ENCODE results near the gene REPIN1.

The REPIN1 gene

DNA sequence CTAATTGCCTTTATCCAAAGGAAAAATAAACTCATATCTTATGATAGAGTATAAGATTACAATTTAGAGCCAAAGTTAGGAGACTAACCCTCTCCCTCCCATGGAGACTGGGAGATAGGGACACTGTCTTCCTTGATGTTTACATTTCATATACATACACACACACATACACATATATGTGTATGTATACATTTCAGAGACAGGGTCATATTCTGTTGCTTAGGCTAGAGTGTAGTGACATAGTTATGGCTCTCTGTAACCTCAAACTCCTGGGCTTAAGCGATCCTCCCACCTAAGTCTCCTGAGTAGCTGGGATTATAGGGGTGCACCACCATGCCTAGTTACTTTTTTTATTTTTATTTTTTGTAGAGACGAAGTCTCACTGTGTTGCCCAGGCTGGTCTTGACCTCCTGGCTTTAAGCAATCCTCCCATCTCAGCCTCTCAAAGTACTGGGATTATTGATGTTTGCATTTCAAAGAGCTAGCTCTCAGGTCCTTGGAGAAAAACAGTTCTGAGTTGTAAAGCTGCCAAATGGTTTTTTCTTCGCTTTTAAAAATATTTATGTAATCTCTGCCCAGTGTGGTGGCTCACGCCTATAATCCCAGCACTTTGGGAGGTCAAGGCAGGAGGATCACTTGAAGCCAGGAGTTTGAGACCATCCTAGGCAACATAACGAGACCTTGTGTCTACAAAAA lies 8.1 kb upstream of the REPIN1 start:
- DNase-seq (ENCODE audit: low spot score): no peak

GRCh38 chr7:150361402-150361801 lies 7.2 kb upstream of the REPIN1 start:
- DNase-seq (ENCODE audit: low spot score): no peak

DNA sequence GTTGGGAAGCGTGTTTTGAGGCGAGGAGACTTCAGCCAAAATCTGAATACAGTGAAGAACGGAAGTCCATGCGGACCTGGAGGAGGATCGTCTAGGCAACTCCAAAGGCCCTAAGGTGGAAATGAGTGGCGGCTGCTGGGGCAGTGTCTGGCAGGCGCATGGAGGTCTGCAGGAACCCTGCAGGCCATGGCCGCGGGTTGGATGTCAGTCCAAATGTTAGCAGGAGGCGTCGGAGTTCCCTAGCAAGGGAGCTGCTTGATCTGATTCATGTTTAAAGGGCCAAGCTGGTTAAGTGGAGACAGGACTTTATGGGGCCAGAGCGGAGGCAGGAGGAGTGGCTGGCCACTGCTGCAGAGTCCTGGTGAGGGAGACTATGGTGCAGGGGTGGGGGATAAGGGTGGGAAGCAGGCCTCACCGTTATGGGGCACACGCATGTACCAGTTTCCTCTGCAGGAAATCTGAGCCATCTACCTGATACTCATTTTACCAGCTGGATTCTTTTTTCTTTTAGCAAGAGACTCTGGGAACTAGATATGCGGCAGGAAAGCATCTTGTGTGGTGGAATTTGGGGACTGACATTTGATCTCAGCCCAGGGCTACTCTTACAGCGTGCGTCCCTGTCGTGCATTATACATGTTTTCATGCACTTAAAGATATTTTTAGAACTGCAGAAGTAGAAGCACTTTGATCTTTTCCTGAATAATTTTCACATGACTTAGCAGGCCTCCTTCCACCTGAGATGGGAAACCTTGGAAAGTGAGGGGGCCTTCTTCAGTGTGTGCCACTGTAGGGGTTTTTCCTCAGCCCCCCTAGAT lies 6.6 kb upstream of the REPIN1 start:
- DNase-seq (ENCODE audit: low spot score): no peak

DNA sequence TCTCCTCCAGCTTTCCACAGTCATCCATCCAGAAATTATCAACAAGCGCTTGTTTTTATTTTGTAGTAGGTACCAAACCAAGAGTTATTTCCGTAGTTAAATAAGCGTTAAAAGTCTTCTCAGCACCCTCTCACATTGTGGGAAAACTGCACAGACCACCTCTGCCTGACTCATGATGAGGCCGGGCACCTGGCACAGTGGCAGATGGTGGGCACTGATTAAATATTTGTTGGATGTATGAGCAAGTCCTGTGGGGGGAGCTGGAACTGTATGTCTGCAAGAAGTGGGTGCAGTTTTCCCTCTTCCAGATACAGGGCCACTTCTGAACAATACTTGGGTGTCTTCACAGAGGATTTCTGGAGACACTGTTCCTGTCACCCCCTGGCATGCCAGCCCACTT lies 5.3 kb upstream of the REPIN1 start:
- DNase-seq (ENCODE audit: low spot score): peak; percentile 43

DNA sequence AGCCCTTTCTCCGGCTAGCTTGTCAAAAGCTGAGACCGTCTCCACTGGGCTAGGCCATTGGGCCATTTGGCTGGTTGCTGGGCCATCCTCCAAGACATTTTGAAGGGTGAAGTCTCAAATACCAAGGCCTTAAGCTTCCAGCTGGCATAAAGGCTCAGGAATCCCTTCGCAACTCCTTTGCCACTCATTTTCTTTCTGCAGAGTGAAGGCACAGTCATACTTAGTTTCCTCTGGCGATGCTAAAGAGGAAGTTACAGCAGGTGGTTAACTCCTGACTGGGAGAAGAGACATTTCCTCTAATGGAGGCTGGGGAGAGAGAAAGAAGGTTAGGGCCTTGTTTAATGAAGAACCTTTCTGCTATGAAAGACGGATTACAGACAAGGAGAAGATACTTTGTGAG lies 4.8 kb upstream of the REPIN1 start:
- no peak for DNase-seq (ENCODE audit: low spot score)

- DNase-seq (ENCODE audit: low spot score): no peak
Measured at GRCh38 chr7:150365194-150365593, 3.4 kb upstream of the REPIN1 start.

- DNase-seq (ENCODE audit: low spot score): no peak
Measured at GRCh38 chr7:150365673-150366398, 2.8 kb upstream of the REPIN1 start.

- DNase-seq (ENCODE audit: low spot score): no peak
Measured at GRCh38 chr7:150367677-150368095, 936 bp upstream of the REPIN1 start.

- peak; percentile 35 for DNase-seq (ENCODE audit: low spot score)
Measured at GRCh38 chr7:150368884-150369747, 494 bp downstream of the REPIN1 start.

DNA sequence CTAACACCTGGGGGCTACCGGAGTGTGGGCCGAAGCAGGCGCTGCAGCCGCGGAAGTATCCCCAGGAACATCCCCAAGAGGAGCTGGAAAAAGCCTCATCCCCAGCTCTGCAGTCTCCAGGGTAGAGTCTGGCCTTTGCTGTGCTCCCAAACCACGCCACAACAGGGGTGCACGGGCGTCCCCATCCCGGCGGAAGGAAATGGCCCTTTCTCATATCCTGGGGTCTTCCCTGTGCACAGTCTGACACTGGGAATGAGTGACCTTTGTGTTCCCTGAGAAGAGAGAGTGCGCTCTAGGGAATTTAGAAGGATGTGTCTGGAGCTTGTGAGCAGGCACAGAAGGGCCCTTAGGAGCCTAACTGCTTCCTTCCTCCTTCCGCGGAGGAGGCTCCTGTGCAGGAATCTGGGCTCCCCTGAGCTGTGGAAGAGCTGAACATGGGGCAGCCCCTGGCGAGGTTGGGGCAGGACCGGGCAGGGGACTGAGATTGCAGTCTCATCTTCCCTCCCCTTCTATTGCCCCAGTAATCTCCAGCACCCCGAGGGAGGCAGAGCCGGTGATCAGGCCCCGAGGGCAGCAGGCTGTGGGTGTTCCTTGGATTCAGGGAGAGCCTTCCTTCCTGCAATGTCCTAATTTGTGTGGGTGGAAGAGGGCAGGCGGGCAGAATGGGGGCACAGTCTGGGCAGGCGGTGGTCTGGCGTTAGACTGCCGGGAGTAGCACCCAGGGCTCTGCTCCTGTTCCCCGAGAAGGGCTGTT lies 1.3 kb downstream of the REPIN1 start:
- no peak for DNase-seq (ENCODE audit: low spot score)

DNA sequence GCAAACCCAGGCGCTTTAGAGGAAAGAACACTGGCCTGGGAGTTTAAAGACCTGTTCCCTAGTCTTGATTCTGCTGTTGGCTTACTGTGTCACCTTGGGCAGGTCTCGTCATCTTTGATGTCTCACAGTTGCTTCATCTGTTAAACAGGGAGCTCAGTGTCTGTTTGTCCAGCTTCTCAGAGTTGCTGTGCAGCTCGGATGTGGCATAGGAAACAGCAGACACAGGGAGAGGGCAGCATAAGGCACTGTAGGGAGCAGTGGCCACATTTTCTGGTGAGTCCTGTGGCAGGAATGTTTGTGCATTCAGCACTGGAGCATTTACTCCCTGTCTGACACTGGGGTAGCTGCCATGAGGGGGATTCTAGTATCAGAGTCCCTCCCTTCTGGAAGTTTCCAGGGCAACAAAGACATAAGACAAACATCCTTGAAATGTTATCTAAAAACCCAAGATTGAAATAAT lies 2.0 kb downstream of the REPIN1 start:
- DNase-seq (ENCODE audit: low spot score): no peak

- no peak for DNase-seq (ENCODE audit: low spot score)
Measured at GRCh38 chr7:150371131-150371995, 2.7 kb downstream of the REPIN1 start.

- DNase-seq (ENCODE audit: low spot score): no peak
Measured at GRCh38 chr7:150371996-150372270, 3.3 kb downstream of the REPIN1 start.

- no peak for DNase-seq (ENCODE audit: low spot score)
Measured at GRCh38 chr7:150372271-150373048, 3.8 kb downstream of the REPIN1 start.

DNA sequence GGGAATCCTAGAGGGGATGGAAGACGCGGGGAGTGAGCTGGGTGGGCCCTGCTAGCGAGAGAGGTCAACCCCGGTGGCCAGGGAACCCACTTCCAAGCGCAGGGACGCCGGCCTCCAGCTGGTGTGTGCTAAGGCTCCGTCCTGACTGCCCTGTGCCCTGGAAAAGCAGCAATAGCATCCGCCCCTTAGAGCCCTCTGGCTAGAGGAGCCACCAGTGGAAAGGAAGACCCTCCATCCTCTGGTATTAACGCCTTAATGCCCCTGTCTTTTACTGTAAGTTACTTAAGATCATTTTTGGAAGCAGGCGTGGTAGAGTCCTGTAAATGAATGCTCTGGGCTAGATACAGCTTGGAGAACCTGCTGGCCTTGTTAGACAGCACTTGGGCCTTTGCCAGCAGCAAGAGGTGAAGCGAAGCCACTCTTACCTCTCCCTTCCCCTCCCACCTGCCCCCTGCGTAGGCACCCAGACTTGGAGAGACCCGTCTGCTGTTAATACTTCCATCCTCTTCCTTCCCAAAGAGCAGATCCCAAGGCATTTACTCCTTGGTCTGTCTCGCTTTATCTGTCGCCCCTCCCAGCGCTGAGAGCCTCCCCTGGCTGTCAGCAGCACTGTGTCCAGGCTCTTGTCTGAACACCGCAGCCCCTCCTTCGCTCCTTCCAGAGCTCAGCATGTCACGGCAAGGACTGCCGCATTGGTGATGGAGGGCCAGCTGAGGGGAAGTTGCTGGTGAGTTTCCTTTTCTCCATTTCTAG lies 4.6 kb downstream of the REPIN1 start:
- DNase-seq (ENCODE audit: low spot score): no peak

DNA sequence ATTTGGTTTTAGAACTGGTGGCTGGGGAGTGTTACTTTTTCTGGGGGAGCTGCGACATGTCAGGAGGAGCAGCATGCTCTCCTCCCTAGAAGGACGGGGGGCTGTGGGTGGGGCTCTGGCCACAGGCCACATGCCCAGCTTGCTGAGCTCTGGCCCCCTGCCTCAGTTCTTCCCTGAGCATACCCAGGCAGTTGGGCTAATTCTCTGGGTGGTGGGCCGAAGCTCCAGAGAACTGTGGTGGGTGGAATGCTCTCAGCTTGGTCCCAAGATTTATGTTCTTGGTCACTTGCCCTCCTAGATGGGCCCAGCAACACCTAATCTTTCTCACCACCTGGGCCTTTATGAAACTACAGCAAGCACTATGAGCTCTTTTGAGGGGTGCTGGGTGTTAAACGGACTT lies 5.4 kb downstream of the REPIN1 start:
- no peak for DNase-seq (ENCODE audit: low spot score)

DNA sequence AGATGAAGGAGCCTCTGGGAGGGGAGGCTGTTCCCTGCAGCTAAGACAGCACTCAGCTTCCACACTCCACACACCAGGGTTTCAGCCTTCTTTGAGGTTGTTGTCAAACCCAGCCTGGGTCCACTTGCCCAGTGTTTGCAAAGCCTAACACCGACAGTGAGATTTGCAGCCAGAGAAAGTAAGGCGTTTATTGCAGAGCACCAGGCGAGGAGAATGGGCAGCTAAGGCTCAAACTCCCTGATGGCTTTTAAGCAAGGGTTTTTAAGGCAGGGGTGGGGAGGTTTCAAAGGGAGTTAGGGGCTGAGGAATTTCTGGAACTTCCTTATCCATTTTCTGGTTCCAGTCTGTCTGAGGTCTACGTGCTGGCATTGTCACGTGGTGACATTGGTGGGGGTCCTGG lies 5.8 kb downstream of the REPIN1 start:
- no peak for DNase-seq (ENCODE audit: low spot score)

- DNase-seq (ENCODE audit: low spot score): no peak
Measured at GRCh38 chr7:150375662-150376521, 7.3 kb downstream of the REPIN1 start.

All from hematopoietic multipotent progenitor cell treated with erythropoietin and hydrocortisone succinate and interleukin-3 and kit ligand, for 15 days (in vitro differentiated cells).